Karpas-422 (cell line): ENCODE results near the gene NELFCD. TPM values are rescaled to one million over a fixed set of nuclear protein-coding genes. Genes with fewer than 3 reads are reported as not detected.
"Not testable (repeated sequence)": the region's sequence is repeated elsewhere in the genome, so short reads cannot be mapped to it uniquely, and the experiment has no call there.

Experiments used
- DNase-seq: peaks from one replicate; pipeline ENCODE4 v3.0.0-alpha.2; 2015
- H2AFZ ChIP-seq: fragments of 200-600 bp; sonication (generic); 2 replicates; pipeline ENCODE4 v1.6.1; 2014; ENCODE audit warnings: antibody characterized with exemption, low read length, mixed read lengths
- H3K27ac ChIP-seq: fragments of 200-600 bp; sonication (generic); 2 replicates; pipeline ENCODE4 v1.5.1; 2014; ENCODE audit warnings: mild to moderate bottlenecking, low read length, moderate library complexity
- H3K27me3 ChIP-seq: fragments of 200-600 bp; sonication (generic); 2 replicates; pipeline ENCODE4 v1.6.1; 2014; ENCODE audit warnings: low read length, mixed read lengths
- H3K36me3 ChIP-seq: fragments of 200-600 bp; sonication (generic); 2 replicates; pipeline ENCODE4 v1.6.1; 2014; ENCODE audit warnings: low read length, mixed read lengths; ENCODE audit not compliant: insufficient read depth
- H3K4me1 ChIP-seq: fragments of 200-600 bp; sonication (generic); 2 replicates; pipeline ENCODE4 v1.6.1; 2014; ENCODE audit warnings: mild to moderate bottlenecking, low read length, mixed read lengths
- H3K4me2 ChIP-seq: fragments of 200-600 bp; sonication (generic); 2 replicates; pipeline ENCODE4 v1.6.1; 2014; ENCODE audit warnings: low read length, low read depth, mild to moderate bottlenecking; ENCODE audit not compliant: poor library complexity, severe bottlenecking
- H3K4me3 ChIP-seq: fragments of 200-600 bp; sonication (generic); 2 replicates; pipeline ENCODE4 v1.5.1; 2014; ENCODE audit warnings: mild to moderate bottlenecking, antibody characterized with exemption, low read length, mixed read lengths
- H3K79me2 ChIP-seq: fragments of 200-600 bp; sonication (generic); 2 replicates; pipeline ENCODE4 v1.6.1; 2014; ENCODE audit warnings: mild to moderate bottlenecking, low read length, mixed read lengths
- H3K9ac ChIP-seq: fragments of 200-600 bp; sonication (generic); 2 replicates; pipeline ENCODE4 v1.6.0; 2014; ENCODE audit warnings: low read length
- H3K9me2 ChIP-seq: fragments of 200-600 bp; sonication (generic), shearing (Covaris generic); replicated peaks from 2 replicates; pipeline ENCODE4 v1.6.0; 2014; ENCODE audit warnings: mild to moderate bottlenecking, low read length, moderate library complexity; ENCODE audit not compliant: insufficient read depth
- H3K9me3 ChIP-seq: fragments of 300-700, 200-600 bp; sonication (generic); 2 replicates; pipeline ENCODE4 v1.6.1; 2014; ENCODE audit warnings: low read length, mixed read lengths
- H4K20me1 ChIP-seq: fragments of 200-600 bp; sonication (generic); 2 replicates; pipeline ENCODE4 v1.6.1; 2014; ENCODE audit warnings: mild to moderate bottlenecking, antibody characterized with exemption, low read length, low read depth; ENCODE audit not compliant: insufficient read depth
- total RNA-seq: library from RNA; depleted of rRNA; stranded (reverse); fragments of >200 nt; shearing (Covaris generic); gene quantifications from 2 replicates; pipeline ENCODE4 v1.2.3, GENCODE V29; 2014; ENCODE audit warnings: low replicate concordance; rRNA removed

Gene NELFCD
- total RNA-seq, 1 experiment from 2014 or later, result 51.3 TPM

GRCh38 chr20:59041487-59041886, 60.4 kb downstream of the NELFCD start:
- H3K4me3 ChIP-seq, result peak overlapping the region; percentile 78
- peaks cover 60% of the 10 kb centered on the region for H3K79me2 ChIP-seq
- H3K36me3 ChIP-seq, result peaks cover 29% of the 10 kb centered on the region; the same call in 1 of the 2 replicates
- H3K9ac ChIP-seq, result peak overlapping the region; percentile 96
- DNase-seq, H3K9me2 ChIP-seq, H3K9me3 ChIP-seq, H3K27me3 ChIP-seq, H2AFZ ChIP-seq: not testable (repeated sequence)
- peaks cover 44% of the 10 kb centered on the region for H3K4me1 ChIP-seq
- peaks cover 32% of the 10 kb centered on the region for H4K20me1 ChIP-seq
- H3K27ac ChIP-seq, result peak overlapping the region; percentile 71; the same call in 1 of the 2 replicates
- H3K4me2 ChIP-seq, result peak overlapping the region; percentile 94

GRCh38 chr20:59042151-59042795, 61.2 kb downstream of the NELFCD start, which contains the start of gene PRELID3B:
Gene PRELID3B, minus strand, starts transcription at chr20:59042786. Its CDS starts 56 bp downstream, at chr20:59042730.
- Histone ChIP-seq H3K4me3 (peak within 1 kb of the TSS; percentile 78), H3K4me1 (peaks cover 44% of the 10 kb centered on the region), H3K27me3 (no peaks in the 10 kb centered on the region), H3K4me2 (peak within 1 kb of the TSS; percentile 98), H3K9ac (peak within 1 kb of the TSS; percentile 96), H4K20me1 (peaks cover 32% of the 10 kb centered on the region), H3K9me2 (no peaks in the 10 kb centered on the region), H2AFZ (peak within 1 kb of the TSS; percentile 74; the same call in 1 of the 2 replicates), H3K9me3 (no peaks in the 10 kb centered on the region), H3K79me2 (peaks cover 53% of the 10 kb centered on the region), H3K36me3 (peaks cover 21% of the 10 kb centered on the region; the same call in 1 of the 2 replicates), H3K27ac (peak within 1 kb of the TSS; percentile 71)
- peak; percentile 66 for DNase-seq

- no peaks in the 10 kb centered on the region for H3K9me2 ChIP-seq
- H3K4me3 ChIP-seq, result peak overlapping the region; percentile 78
- H3K9me3 ChIP-seq, result no peaks in the 10 kb centered on the region
- H3K4me2 ChIP-seq, result peak overlapping the region; percentile 98
- H2AFZ ChIP-seq, result peak overlapping the region; percentile 74; the same call in 1 of the 2 replicates
- peak overlapping the region; percentile 96 for H3K9ac ChIP-seq
- H3K27me3 ChIP-seq, result no peaks in the 10 kb centered on the region
- H3K36me3 ChIP-seq, result peaks cover 14% of the 10 kb centered on the region; the same call in 1 of the 2 replicates
- H3K27ac ChIP-seq, result no peak overlapping the region; the same call in 1 of the 2 replicates
- H3K79me2 ChIP-seq, result peaks cover 46% of the 10 kb centered on the region
- peaks cover 44% of the 10 kb centered on the region for H3K4me1 ChIP-seq
- peaks cover 24% of the 10 kb centered on the region for H4K20me1 ChIP-seq
- peak; percentile 98 for DNase-seq
Observed at GRCh38 chr20:59042796-59043631, 62.0 kb downstream of the NELFCD start.

- peaks cover 44% of the 10 kb centered on the region for H3K4me1 ChIP-seq
- peak overlapping the region; percentile 94 for H3K9ac ChIP-seq
- H4K20me1 ChIP-seq, result peaks cover 21% of the 10 kb centered on the region
- peaks cover 8% of the 10 kb centered on the region; the same call in 1 of the 2 replicates for H3K36me3 ChIP-seq
- peak overlapping the region; percentile 74; the same call in 1 of the 2 replicates for H2AFZ ChIP-seq
- H3K4me3 ChIP-seq, result peak overlapping the region; percentile 78
- H3K9me2 ChIP-seq, result no peaks in the 10 kb centered on the region
- no peaks in the 10 kb centered on the region for H3K27me3 ChIP-seq
- DNase-seq, result no peak
- H3K79me2 ChIP-seq, result peaks cover 39% of the 10 kb centered on the region
- H3K4me2 ChIP-seq, result peak overlapping the region; percentile 98
- no peaks in the 10 kb centered on the region for H3K9me3 ChIP-seq
- H3K27ac ChIP-seq, result no peak overlapping the region
Observed at GRCh38 chr20:59043698-59044097, 62.6 kb downstream of the NELFCD start.

GRCh38 chr20:59044295-59044694, 63.2 kb downstream of the NELFCD start:
- Histone ChIP-seq H3K9ac (no peak overlapping the region), H3K4me2 (peak overlapping the region; percentile 98), H3K4me1 (peaks cover 39% of the 10 kb centered on the region), H3K9me3 (no peaks in the 10 kb centered on the region), H3K9me2 (no peaks in the 10 kb centered on the region), H4K20me1 (peaks cover 18% of the 10 kb centered on the region), H3K4me3 (no peak overlapping the region), H2AFZ (peak overlapping the region; percentile 74; the same call in 1 of the 2 replicates), H3K36me3 (peaks cover 5% of the 10 kb centered on the region; the same call in 1 of the 2 replicates), H3K27me3 (no peaks in the 10 kb centered on the region), H3K27ac (no peak overlapping the region), H3K79me2 (peaks cover 33% of the 10 kb centered on the region)
- DNase-seq, result no peak

Other genes starting within 250 kb of the NELFCD start
- gene GNAS-AS1, start 130.4 kb upstream of the NELFCD start, total RNA-seq, result 4.0 and 6.3 TPM in 2 replicates
- gene GNAS, start 128.5 kb upstream of the NELFCD start, total RNA-seq, result 600 and 624 TPM in 2 replicates
- 111 and 215 TPM in 2 replicates for gene CTSZ, start 26.0 kb downstream of the NELFCD start, total RNA-seq
- not detected in 2 replicates for gene TUBB1, start 38.2 kb downstream of the NELFCD start, total RNA-seq
- 47.0 and 78.9 TPM in 2 replicates for gene ATP5F1E, start 51.1 kb downstream of the NELFCD start, total RNA-seq
- gene PRELID3B, start 61.5 kb downstream of the NELFCD start, total RNA-seq, result 104 and 271 TPM in 2 replicates
- 0.11 TPM in 1 of 2 replicates, not detected in the other for gene ZNF831, start 182.6 kb downstream of the NELFCD start, total RNA-seq